Measurements from ENCODE around the gene PDZD2. TPM values are rescaled to one million over a fixed set of nuclear protein-coding genes. Genes with fewer than 3 reads are reported as not detected.

PDZD2 gene
- total and polyA plus RNA-seq, 2 donors (not counting 3 experiments of a cell fraction or from before 2014, with no cell fraction given): 0.66 to 6.9 TPM

DNA sequence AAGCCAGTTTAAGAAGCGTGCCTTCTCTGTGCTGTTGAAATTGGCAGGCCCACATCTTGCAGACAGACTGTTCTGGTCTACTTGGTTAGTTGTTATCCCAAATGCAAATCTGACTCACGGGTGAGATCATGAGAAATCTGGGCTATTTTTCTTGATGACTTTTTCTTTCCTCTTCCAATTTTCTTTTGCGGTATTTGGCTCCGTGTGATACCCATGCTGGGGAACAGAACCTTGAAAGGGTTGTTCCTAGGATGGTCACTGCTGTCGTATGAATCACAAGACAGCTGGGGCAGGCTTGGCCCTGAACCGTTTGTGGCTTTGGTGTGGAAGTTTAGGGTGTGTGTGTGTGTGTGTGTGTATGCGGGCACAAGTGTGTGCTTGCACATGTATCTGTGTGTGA is 24.6 kb downstream of the PDZD2 start:
- dilution Hi-C loops (cut with MboI; ENCODE audit: extremely low pct_ligation_motif_present, low sequenced_read_pairs): no loop called here
- no peaks in the 10 kb centered on the region for H3K27me3 ChIP-seq (ENCODE audit: control insufficient read depth in 2 of 2, insufficient read depth in 2 of 2, low read length in 2 of 2)
- H3K27ac ChIP-seq (ENCODE audit: insufficient read depth, low read depth, low read length): no peak overlapping the region
- H3K9me1 ChIP-seq (replicated peaks; ENCODE audit: control insufficient read depth, extremely low read depth, insufficient read depth, low read length): no peaks in the 10 kb centered on the region
- no peak overlapping the region for H3K4me3 ChIP-seq (replicated peaks in 1 of 3; ENCODE audit: insufficient read depth in 1 of 3, low read depth in 1 of 3, low read length in 3 of 3)
- DNase-seq (ENCODE audit: low read depth, low spot score): no peak
- H3K36me3 ChIP-seq (ENCODE audit: control insufficient read depth in 2 of 2, extremely low read depth in 1 of 2, insufficient read depth in 2 of 2, low read length in 2 of 2): no peaks in the 10 kb centered on the region
- POLR2A ChIA-PET: no interaction called here
- no peaks in the 10 kb centered on the region for H3K9me3 ChIP-seq (replicated peaks; ENCODE audit: control insufficient read depth, insufficient read depth, low read length)
- no TSS peak for BruUV-seq (replicated peaks)
- no peak overlapping the region for H3K4me2 ChIP-seq (ENCODE audit: insufficient read depth, low read length)
- FAIRE-seq: no peak
- TF ChIP-seq POLR2AphosphoS5 (IDR thresholded peaks at IDR 0.05; ENCODE audit: insufficient read depth, low read depth, low read length) (no peak), CTCF (IDR thresholded peaks at IDR 0.05; ENCODE audit: extremely low read depth in 1 of 2, insufficient read depth in 1 of 2, low read depth in 1 of 2, low read length in 2 of 2) (no peak), GATA2 (IDR thresholded peaks at IDR 0.05; ENCODE audit: insufficient read depth, insufficient read length, low read depth, low read length) (no peak), MYC (IDR thresholded peaks at IDR 0.05; ENCODE audit: low read depth, low read length) (no peak), POLR2A (IDR thresholded peaks at IDR 0.05; ENCODE audit: low read depth, low read length) (no peak), EZH2 (IDR thresholded peaks at IDR 0.05; ENCODE audit: borderline replicate concordance, low read depth, low read length, severe bottlenecking) (no peak), FOS (IDR thresholded peaks at IDR 0.05; ENCODE audit: borderline replicate concordance, insufficient read depth, low read length) (no peak), MAX (IDR thresholded peaks at IDR 0.05; ENCODE audit: insufficient read depth, insufficient read length) (no peak), JUN (IDR thresholded peaks at IDR 0.05; ENCODE audit: borderline replicate concordance, insufficient read depth, insufficient read length, low read depth) (no peak)
- no peak overlapping the region for H2AFZ ChIP-seq (ENCODE audit: low read depth, low read length)
- H4K20me1 ChIP-seq (replicated peaks; ENCODE audit: control insufficient read depth, extremely low read depth, insufficient read depth, low read length): no peaks in the 10 kb centered on the region
- no peaks in the 10 kb centered on the region for H3K79me2 ChIP-seq (ENCODE audit: control insufficient read depth, insufficient read depth, low read length)
- no peak overlapping the region for H3K9ac ChIP-seq (replicated peaks; ENCODE audit: extremely low read depth, insufficient read depth, low read length)
- CTCF ChIA-PET: no interaction called here
- no peaks in the 10 kb centered on the region for H3K4me1 ChIP-seq (ENCODE audit: control insufficient read depth, extremely low read depth, insufficient read depth, low read length)
- intact Hi-C loops (cut with micrococcal nuclease): no loop called here

Measured in endothelial cell of umbilical vein (primary cell).